ENCODE data around the gene PRR5L.

Gene PRR5L

DNA sequence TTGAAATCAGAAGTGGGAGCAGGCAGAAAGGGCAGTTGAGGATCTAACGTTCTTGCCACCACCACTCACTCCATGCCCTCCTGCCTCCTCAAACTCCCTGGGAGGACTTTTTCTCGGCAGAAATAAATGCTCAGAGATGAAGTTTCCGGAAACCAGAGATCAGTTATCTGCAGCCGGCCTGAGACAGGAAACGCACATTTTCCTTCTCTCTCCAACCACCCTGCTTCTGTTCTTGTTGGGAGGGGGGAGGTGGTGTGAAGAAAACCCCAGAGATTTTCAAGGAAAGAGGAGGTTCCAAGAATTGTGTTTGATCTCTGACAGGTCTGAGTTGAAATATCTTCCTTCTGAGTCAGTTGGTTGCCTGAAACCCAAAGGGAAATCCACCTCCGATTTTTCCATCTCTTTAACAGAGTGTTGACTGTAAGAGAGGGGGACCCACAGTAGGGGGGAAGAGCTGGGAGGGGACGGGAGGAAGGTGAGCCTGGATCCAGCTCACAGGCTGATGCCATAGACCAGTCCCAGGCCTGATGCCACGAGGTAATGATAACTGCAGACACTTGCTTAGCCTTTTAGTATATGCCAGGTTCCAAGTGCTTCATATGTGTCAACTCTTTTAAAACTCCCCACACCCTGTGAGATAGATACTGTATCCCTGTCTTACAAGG lies 113.2 kb downstream of the PRR5L start:
- no peak for TF ChIP-seq ZNF274 (IDR thresholded peaks at IDR 0.05; ENCODE audit: low read depth, low read length)
- no peak overlapping the region for H3K4me3 ChIP-seq (ENCODE audit: low read length)

GRCh38 chr11:36411202-36411640 lies 115.1 kb downstream of the PRR5L start:
- H3K4me3 ChIP-seq (ENCODE audit: low read length) = no peak overlapping the region
- TF ChIP-seq ZNF274 (IDR thresholded peaks at IDR 0.05; ENCODE audit: low read depth, low read length) = no peak

- no peak for TF ChIP-seq ZNF274 (IDR thresholded peaks at IDR 0.05; ENCODE audit: low read depth, low read length)
- no peak overlapping the region for H3K4me3 ChIP-seq (ENCODE audit: low read length)
Measured at GRCh38 chr11:36412781-36413383, 116.8 kb downstream of the PRR5L start.

DNA sequence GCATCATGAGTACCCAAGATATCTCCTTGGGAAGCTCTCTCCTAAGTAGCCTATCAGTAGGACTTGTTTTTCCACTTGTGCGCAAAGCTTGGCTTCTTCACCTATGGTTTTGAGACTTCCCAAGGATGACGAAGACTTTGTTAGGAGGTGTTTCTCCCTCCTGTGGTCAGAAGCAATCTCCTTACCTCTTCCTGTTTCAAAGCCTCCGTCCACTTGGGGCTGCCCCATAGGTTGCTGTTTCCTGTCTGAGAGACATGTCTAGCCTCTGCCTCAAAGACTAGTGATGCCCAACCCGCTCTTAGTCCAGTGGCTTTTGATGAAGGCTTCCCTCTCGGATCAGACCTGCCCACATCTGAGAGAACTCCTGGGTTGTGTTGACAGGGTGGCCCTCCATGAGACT lies 121.1 kb downstream of the PRR5L start:
- no peak overlapping the region for H3K4me3 ChIP-seq (ENCODE audit: low read length)
- TF ChIP-seq ZNF274 (IDR thresholded peaks at IDR 0.05; ENCODE audit: low read depth, low read length) = no peak

DNA sequence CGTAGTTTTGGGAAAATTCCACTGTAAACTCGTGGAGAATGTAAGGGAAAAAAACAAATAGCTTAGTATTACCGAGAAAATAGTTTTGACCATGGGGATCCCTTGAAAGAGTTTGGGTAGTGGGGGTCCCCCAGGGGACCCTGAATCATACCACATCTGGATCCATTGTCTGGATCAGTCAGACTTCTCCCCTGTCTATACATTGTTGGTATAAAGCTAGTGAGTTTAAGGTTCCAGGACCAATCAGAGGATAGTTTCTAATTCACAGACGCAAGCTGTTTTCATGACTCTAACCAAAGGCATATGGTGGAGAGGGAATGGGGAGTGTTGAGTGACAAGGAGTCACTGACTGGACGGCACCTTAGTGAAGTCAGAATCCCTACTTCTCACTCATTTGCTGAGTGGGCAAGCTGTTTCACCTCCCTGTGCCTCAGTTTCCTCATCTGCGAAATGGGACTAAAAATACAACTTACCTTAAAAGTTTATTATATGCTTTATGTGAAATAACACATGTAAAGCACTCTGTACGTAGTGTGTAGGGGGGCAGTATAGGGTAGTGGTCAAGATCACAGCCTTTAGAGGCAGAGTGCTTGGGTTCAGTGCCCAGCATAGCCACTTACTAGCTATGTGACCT lies 123.8 kb downstream of the PRR5L start:
- TF ChIP-seq ZNF274 (IDR thresholded peaks at IDR 0.05; ENCODE audit: low read depth, low read length) = no peak
- H3K4me3 ChIP-seq (ENCODE audit: low read length) = no peak overlapping the region

DNA sequence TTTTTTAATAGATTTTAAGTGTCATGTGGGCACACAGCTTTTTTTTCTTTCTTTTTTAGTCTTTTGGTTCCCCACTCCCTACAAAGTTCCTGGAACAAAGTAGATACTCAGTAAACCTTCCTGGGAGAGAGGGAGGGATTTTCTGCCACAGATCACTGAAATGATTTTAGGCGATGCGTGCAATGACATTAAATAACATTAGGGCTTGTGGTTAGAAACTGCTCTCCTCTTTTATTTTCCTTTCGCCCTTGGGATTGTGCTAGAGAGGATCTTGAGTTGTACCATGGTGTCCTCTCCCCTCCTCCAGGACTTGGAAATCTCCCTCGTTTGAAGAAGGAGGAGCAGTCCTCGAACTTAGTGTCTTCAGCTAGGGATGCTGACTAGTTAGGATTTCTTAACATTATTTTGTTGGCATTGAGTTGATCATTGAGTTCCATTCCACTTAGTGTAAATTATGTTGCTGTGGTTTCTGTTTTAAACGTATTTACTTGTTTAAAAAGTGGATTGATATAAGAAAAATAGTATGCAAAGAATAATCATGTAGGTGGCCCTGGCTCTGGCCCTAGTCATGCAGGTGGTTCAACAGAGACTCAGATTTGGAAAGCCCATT lies 125.6 kb downstream of the PRR5L start:
- no peak for TF ChIP-seq ZNF274 (IDR thresholded peaks at IDR 0.05; ENCODE audit: low read depth, low read length)
- H3K4me3 ChIP-seq (ENCODE audit: low read length) = no peak overlapping the region

DNA sequence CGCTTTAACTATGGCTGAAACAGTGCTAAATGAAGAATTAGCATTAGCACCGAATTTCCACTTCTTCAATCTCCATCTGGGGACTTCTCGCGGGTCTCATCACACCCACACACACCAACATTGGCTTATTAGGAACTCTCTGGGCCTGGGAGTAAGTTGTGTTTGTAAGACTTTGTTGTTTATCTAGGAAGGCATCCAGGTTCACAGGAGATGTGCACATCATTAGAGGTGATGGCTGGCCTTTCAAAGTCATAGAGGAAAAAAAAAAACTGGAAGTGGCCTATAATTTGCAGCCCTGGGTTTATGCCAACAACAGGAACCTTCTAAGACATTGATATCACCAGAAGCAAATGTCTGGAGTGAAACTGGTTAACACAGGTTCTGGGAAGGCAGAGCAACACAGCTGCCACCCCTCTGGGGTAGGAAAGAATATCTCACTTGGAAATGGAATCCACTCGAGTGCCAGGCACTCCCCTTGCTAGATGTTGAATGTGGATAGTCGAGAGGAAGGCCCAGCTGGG lies 129.5 kb downstream of the PRR5L start:
- no peak for TF ChIP-seq ZNF274 (IDR thresholded peaks at IDR 0.05; ENCODE audit: low read depth, low read length)
- H3K4me3 ChIP-seq (ENCODE audit: low read length) = no peak overlapping the region

DNA sequence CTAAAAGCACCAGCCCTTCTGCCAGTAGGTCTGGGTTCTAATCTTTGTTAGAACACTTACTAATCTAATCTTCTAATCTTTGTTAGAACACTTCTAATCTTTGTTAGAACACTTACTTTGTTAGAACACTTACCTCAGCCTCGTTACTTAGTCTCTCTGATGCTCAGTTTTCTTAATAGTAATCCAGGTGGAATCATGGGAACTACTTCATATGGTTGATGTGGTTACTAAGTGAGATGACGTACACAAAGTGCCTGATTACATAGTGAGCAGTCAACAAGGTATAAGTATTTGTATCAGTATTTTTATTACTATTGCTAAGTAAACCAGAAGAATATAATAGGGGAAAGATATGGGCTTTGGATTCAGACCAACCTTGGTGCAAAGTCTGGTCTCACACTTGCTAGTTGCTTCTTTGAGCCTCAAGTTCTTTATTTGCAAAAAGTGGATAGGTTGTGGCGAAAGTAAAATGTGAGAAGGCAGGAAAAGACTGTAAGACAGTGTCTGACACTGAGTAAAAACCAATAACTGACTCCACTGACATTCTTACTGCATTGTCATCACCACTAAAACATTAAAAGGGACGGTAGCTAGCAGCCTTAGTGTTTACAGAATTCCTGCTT lies 130.2 kb downstream of the PRR5L start:
- H3K4me3 ChIP-seq (ENCODE audit: low read length) = no peak overlapping the region
- TF ChIP-seq ZNF274 (IDR thresholded peaks at IDR 0.05; ENCODE audit: low read depth, low read length) = no peak

DNA sequence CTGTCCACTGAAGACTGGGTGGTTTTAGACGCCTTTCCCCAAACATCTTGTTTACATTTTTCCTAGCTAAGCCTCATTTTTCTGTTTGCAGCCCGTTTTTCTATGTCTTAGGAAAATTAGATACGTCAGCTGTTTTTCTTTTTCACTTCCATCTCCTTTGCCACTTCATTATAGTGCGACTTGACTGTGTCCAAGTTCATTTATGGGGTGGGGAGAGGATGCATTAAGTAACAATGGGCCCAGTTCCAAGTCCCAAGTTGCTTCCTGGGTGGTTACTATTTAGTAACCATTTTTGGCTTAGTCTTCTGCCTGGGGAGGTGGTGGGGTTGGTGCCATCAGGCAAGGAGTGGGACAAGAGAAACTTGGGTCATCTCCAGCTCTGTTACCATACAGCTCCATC lies 131.0 kb downstream of the PRR5L start:
- no peak overlapping the region for H3K4me3 ChIP-seq (ENCODE audit: low read length)
- no peak for TF ChIP-seq ZNF274 (IDR thresholded peaks at IDR 0.05; ENCODE audit: low read depth, low read length)

DNA sequence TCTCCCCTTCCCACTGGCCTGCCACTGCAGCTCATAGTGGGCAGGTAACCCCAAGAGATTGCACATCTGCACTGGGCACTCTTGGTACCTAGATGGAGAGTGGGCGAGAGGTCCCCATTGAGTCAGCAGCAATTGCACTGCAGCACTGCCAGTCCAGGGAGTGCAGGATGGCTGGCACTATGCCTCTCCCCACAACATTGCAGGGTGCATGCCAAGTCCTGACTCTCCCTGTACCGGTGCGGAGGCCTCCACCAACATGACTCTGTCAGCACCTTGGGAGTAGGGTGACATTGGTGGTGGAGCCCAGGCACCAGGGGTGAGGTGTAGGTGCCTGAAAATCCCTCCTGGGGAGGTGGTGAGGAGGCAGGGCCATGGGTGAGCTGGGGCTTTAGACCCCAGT lies 131.8 kb downstream of the PRR5L start:
- no peak overlapping the region for H3K4me3 ChIP-seq (ENCODE audit: low read length)
- TF ChIP-seq ZNF274 (IDR thresholded peaks at IDR 0.05; ENCODE audit: low read depth, low read length) = no peak

- no peak for TF ChIP-seq ZNF274 (IDR thresholded peaks at IDR 0.05; ENCODE audit: low read depth, low read length)
- no peak overlapping the region for H3K4me3 ChIP-seq (ENCODE audit: low read length)
Measured at GRCh38 chr11:36431429-36432092, 135.5 kb downstream of the PRR5L start.

GRCh38 chr11:36432093-36432469 lies 136.0 kb downstream of the PRR5L start:
- TF ChIP-seq ZNF274 (IDR thresholded peaks at IDR 0.05; ENCODE audit: low read depth, low read length) = no peak
- no peak overlapping the region for H3K4me3 ChIP-seq (ENCODE audit: low read length)

DNA sequence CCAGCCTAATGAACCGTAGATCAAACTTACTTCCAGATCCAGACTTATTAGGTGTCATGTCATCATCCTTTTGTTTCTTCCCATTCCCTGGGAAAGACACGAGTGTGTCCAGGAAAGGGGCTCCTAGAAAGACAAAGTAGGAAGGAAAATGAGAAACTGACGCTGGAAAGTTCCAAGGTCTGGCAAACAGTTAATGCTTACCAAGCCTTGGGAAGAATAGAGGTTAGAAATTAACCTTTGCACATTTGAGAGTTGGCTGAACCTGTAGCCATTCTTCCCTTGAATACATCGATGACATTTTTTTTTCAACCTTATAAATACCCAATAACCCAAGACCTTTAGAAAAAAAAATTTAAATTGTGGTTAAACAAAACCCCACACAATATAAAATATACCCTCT lies 136.7 kb downstream of the PRR5L start:
- H3K4me3 ChIP-seq (ENCODE audit: low read length) = no peak overlapping the region
- no peak for TF ChIP-seq ZNF274 (IDR thresholded peaks at IDR 0.05; ENCODE audit: low read depth, low read length)

DNA sequence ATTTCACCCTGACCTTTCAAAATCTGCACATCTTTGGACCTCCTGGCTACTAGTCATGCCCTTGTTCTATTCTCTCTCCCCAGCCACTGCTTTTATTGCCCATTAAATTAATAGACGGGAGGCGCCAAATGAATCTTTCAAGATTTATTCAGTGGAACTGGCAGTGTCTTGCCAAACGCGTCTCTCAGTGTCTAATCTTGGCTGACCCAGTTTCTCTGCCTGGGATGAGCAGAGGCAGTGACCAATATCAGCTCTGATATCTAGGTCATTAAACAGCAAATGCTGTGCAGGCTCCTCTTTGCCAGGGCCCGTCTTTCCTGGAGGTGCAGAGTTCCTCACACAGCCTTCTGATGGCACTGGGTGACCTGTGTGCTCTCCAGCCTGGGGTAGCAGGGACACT lies 140.0 kb downstream of the PRR5L start:
- no peak for TF ChIP-seq ZNF274 (IDR thresholded peaks at IDR 0.05; ENCODE audit: low read depth, low read length)
- no peak overlapping the region for H3K4me3 ChIP-seq (ENCODE audit: low read length)
